MM.1S (cell line): ENCODE data around the gene TMEM156.
A peak's percentile ranks its signal among the peaks of the same experiment; 100 is the strongest.

ENCODE experiments used
- DNase-seq: peaks from one replicate; pipeline ENCODE4 v3.0.0-alpha.2; 2015
- H2AFZ ChIP-seq: fragments of 300-600 bp; sonication (generic); 2 replicates; pipeline ENCODE4 v1.6.0; 2016; ENCODE audit warnings: antibody characterized with exemption, low read length
- H3F3A ChIP-seq: fragments of 300-600 bp; sonication (generic); 2 replicates; pipeline ENCODE4 v1.6.1; 2016; ENCODE audit warnings: mild to moderate bottlenecking, antibody characterized with exemption, low read length, moderate library complexity, mixed read lengths; ENCODE audit not compliant: insufficient read depth
- H3K27ac ChIP-seq: fragments of 300-600 bp; sonication (generic); 2 replicates; pipeline ENCODE4 v1.5.1; 2016; ENCODE audit warnings: mild to moderate bottlenecking, low read length
- H3K27me3 ChIP-seq: fragments of 300-600 bp; sonication (generic); replicated peaks from 2 replicates; pipeline ENCODE4 v1.6.0; 2016; ENCODE audit warnings: low read length; ENCODE audit not compliant: insufficient read depth
- H3K36me3 ChIP-seq: fragments of 300-600 bp; sonication (generic); replicated peaks from 2 replicates; pipeline ENCODE4 v1.6.1; 2016; ENCODE audit warnings: mild to moderate bottlenecking, low read length, mixed read lengths; ENCODE audit not compliant: insufficient read depth
- H3K4me1 ChIP-seq: fragments of 300-600 bp; sonication (generic); 2 replicates; pipeline ENCODE4 v1.6.1; 2016; ENCODE audit warnings: low read length, mixed read lengths
- H3K4me2 ChIP-seq: fragments of 300-600 bp; sonication (generic); 2 replicates; pipeline ENCODE4 v1.6.0; 2016; ENCODE audit warnings: low read depth, low read length
- H3K4me3 ChIP-seq: fragments of 300-600 bp; sonication (generic); 2 replicates; pipeline ENCODE4 v1.5.1; 2016; ENCODE audit warnings: low read length, mixed read lengths
- H3K79me2 ChIP-seq: fragments of 300-600 bp; sonication (generic); 2 replicates; pipeline ENCODE4 v1.6.1; 2016; ENCODE audit warnings: mixed run types, low read length, mixed read lengths
- H3K9ac ChIP-seq: fragments of 300-600 bp; sonication (generic); 2 replicates; pipeline ENCODE4 v1.6.1; 2016; ENCODE audit warnings: low read length, mixed read lengths
- H3K9me2 ChIP-seq: fragments of 300-600 bp; sonication (generic); replicated peaks from 2 replicates; pipeline ENCODE4 v1.6.1; 2016; ENCODE audit warnings: mild to moderate bottlenecking, low read length, mixed read lengths; ENCODE audit not compliant: insufficient read depth
- H3K9me3 ChIP-seq: fragments of 300-600 bp; sonication (generic); replicated peaks from 2 replicates; pipeline ENCODE4 v1.6.1; 2016; ENCODE audit warnings: mild to moderate bottlenecking, low read length, mixed read lengths; ENCODE audit not compliant: insufficient read depth
- H4K20me1 ChIP-seq: fragments of 300-600 bp; sonication (generic); 2 replicates; pipeline ENCODE4 v1.6.1; 2016; ENCODE audit warnings: mild to moderate bottlenecking, low read length, moderate library complexity, mixed read lengths; ENCODE audit not compliant: insufficient read depth
- CTCF ChIP-seq: fragments of 300-600 bp; sonication (generic); IDR thresholded peaks from 2 replicates; pipeline ENCODE4 v1.5.1; 2016; ENCODE audit warnings: antibody characterized with exemption, low read length, mixed read lengths
- EZH2 ChIP-seq: fragments of 300-600 bp; sonication (generic); optimal IDR thresholded peaks from 2 replicates; pipeline ENCODE3; 2017; ENCODE audit warnings: low read depth, mild to moderate bottlenecking, antibody characterized with exemption, low read length, mixed read lengths
- EZH2phosphoT487 ChIP-seq: fragments of 300-600 bp; sonication (generic); IDR thresholded peaks from 2 replicates; pipeline ENCODE4 v1.6.1; 2018; ENCODE audit warnings: antibody characterized with exemption, low read length

The TMEM156 gene

GRCh38 chr4:39032218-39033085, at the start of gene TMEM156:
TSS of gene TMEM156 (minus strand) at chr4:39032409. CDS start at chr4:39032313, 96 bp downstream.
- Histone ChIP-seq H3K4me1 (peaks cover 10% of the 10 kb centered on the region), H3K9ac (no peak within 1 kb of the TSS), H3K4me2 (0 out of 2 replicates have a peak within 1 kb of the TSS, but pooled peaks have one; percentile 30), H3K36me3 (no peaks in the 10 kb centered on the region), H4K20me1 (no peaks in the 10 kb centered on the region), H3K27me3 (no peaks in the 10 kb centered on the region), H3K4me3 (no peak within 1 kb of the TSS; the same call in 1 of the 2 replicates), H2AFZ (peak within 1 kb of the TSS; percentile 49; the same call in 1 of the 2 replicates), H3F3A (peaks cover 3% of the 10 kb centered on the region; the same call in 1 of the 2 replicates), H3K9me3 (no peaks in the 10 kb centered on the region), H3K79me2 (no peaks in the 10 kb centered on the region), H3K27ac (peak within 1 kb of the TSS; percentile 0; the same call in 1 of the 2 replicates), H3K9me2 (no peaks in the 10 kb centered on the region)
- TF ChIP-seq EZH2, result no peak
- no peak for TF ChIP-seq EZH2phosphoT487
- TF ChIP-seq CTCF, result no peak
- DNase-seq, result peak; percentile 69

- DNase-seq, result no peak
Observed at GRCh38 chr4:39078829-39079228, 46.6 kb upstream of the TMEM156 start.

GRCh38 chr4:39068907-39069306, 36.7 kb upstream of the TMEM156 start:
- H3K4me3 ChIP-seq, result no peak overlapping the region
- H3K4me1 ChIP-seq, result no peaks in the 10 kb centered on the region
- no peak for TF ChIP-seq EZH2
- TF ChIP-seq CTCF, result no peak
- no peak for TF ChIP-seq EZH2phosphoT487
- no peak overlapping the region for H3K27ac ChIP-seq
- no peaks in the 10 kb centered on the region for H3K9me3 ChIP-seq
- no peaks in the 10 kb centered on the region for H4K20me1 ChIP-seq
- H3K9me2 ChIP-seq, result no peaks in the 10 kb centered on the region
- DNase-seq, result no peak
- no peaks in the 10 kb centered on the region for H3K36me3 ChIP-seq
- no peaks in the 10 kb centered on the region for H3K27me3 ChIP-seq
- H2AFZ ChIP-seq, result no peak overlapping the region
- H3K9ac ChIP-seq, result no peak overlapping the region
- H3K79me2 ChIP-seq, result peaks cover 12% of the 10 kb centered on the region; the same call in 1 of the 2 replicates
- H3K4me2 ChIP-seq, result no peak overlapping the region
- no peaks in the 10 kb centered on the region for H3F3A ChIP-seq

More at GRCh38 chr4:39078829-39079228, 46.6 kb upstream of the TMEM156 start:
- Histone ChIP-seq H3K79me2 (no peaks in the 10 kb centered on the region), H3K4me2 (no peak overlapping the region), H4K20me1 (no peaks in the 10 kb centered on the region), H3K9me2 (no peaks in the 10 kb centered on the region), H3K9me3 (no peaks in the 10 kb centered on the region), H3K9ac (no peak overlapping the region), H3K27me3 (no peaks in the 10 kb centered on the region), H3K27ac (no peak overlapping the region), H3K4me1 (no peaks in the 10 kb centered on the region), H2AFZ (no peak overlapping the region), H3K4me3 (no peak overlapping the region), H3F3A (no peaks in the 10 kb centered on the region), H3K36me3 (no peaks in the 10 kb centered on the region)
- TF ChIP-seq EZH2phosphoT487, result no peak
